ENCODE results near the gene KDR. TPM values are rescaled to one million over a fixed set of nuclear protein-coding genes. Genes with fewer than 3 reads are reported as not detected.

KDR gene
- polyA plus RNA-seq, 1 experiment: not detected

GRCh38 chr4:55092504-55092903 lies 32.9 kb downstream of the KDR start:
- no peaks in the 10 kb centered on the region for H3K36me3 ChIP-seq (ENCODE audit: control insufficient read depth, insufficient read depth, low read length)
- ChIA-PET POLR2A (no interaction called here), CTCF (interaction anchor here (0.6 kb wide), 1 partner anchor 824 kb away, joined by 3 read pairs; no protein-coding TSS in a partner anchor)
- TF ChIP-seq CTCF (IDR thresholded peaks at IDR 0.05; ENCODE audit: insufficient read depth, low read depth, low read length): no peak
- H3K4me3 ChIP-seq (ENCODE audit: low read depth, low read length): no peak overlapping the region
- H3K27me3 ChIP-seq (ENCODE audit: control insufficient read depth, insufficient read depth, low read length): no peaks in the 10 kb centered on the region
- DNase-seq (ENCODE audit: low read depth): no peak

- ChIA-PET CTCF (no interaction called here), POLR2A (no interaction called here)
- H3K36me3 ChIP-seq (ENCODE audit: control insufficient read depth, insufficient read depth, low read length): no peaks in the 10 kb centered on the region
- no peak overlapping the region for H3K4me3 ChIP-seq (ENCODE audit: low read depth, low read length)
- no peak for TF ChIP-seq CTCF (IDR thresholded peaks at IDR 0.05; ENCODE audit: insufficient read depth, low read depth, low read length)
- H3K27me3 ChIP-seq (ENCODE audit: control insufficient read depth, insufficient read depth, low read length): no peaks in the 10 kb centered on the region
- DNase-seq (ENCODE audit: low read depth): no peak
These were observed 35.5 kb downstream of the KDR start for GRCh38 chr4:55089916-55090315.

GRCh38 chr4:55087913-55088260 lies 37.5 kb downstream of the KDR start:
- CTCF ChIA-PET: no interaction called here
- Histone ChIP-seq H3K27me3 (ENCODE audit: control insufficient read depth, insufficient read depth, low read length) (no peaks in the 10 kb centered on the region; the same call in 1 of the 2 replicates), H3K36me3 (ENCODE audit: control insufficient read depth, insufficient read depth, low read length) (no peaks in the 10 kb centered on the region), H3K4me3 (ENCODE audit: low read depth, low read length) (no peak overlapping the region)
- no peak for DNase-seq (ENCODE audit: low read depth)
- POLR2A ChIA-PET: no interaction called here
- TF ChIP-seq CTCF (IDR thresholded peaks at IDR 0.05; ENCODE audit: insufficient read depth, low read depth, low read length): no peak

- ChIA-PET POLR2A (no interaction called here), CTCF (interaction anchor here (0.6 to 1.9 kb wide), 2 partner anchors 21 to 74 kb away, joined by 3 to 4 read pairs; no protein-coding TSS in a partner anchor)
- Histone ChIP-seq H3K36me3 (ENCODE audit: control insufficient read depth, insufficient read depth, low read length) (no peaks in the 10 kb centered on the region), H3K4me3 (ENCODE audit: low read depth, low read length) (no peak overlapping the region), H3K27me3 (ENCODE audit: control insufficient read depth, insufficient read depth, low read length) (no peaks in the 10 kb centered on the region; the same call in 1 of the 2 replicates)
- no peak for TF ChIP-seq CTCF (IDR thresholded peaks at IDR 0.05; ENCODE audit: insufficient read depth, low read depth, low read length)
- no peak for DNase-seq (ENCODE audit: low read depth)
These were observed 38.1 kb downstream of the KDR start for GRCh38 chr4:55087009-55087912.

- TF ChIP-seq CTCF (IDR thresholded peaks at IDR 0.05; ENCODE audit: insufficient read depth, low read depth, low read length): no peak
- ChIA-PET CTCF (interaction anchor here (0.6 to 1.9 kb wide), 2 partner anchors 21 to 75 kb away, joined by 3 to 4 read pairs; no protein-coding TSS in a partner anchor), POLR2A (no interaction called here)
These were observed 38.8 kb downstream of the KDR start for GRCh38 chr4:55086578-55086977.

More at GRCh38 chr4:55086578-55086977, 38.8 kb downstream of the KDR start:
- Histone ChIP-seq H3K36me3 (ENCODE audit: control insufficient read depth, insufficient read depth, low read length) (no peaks in the 10 kb centered on the region), H3K27me3 (ENCODE audit: control insufficient read depth, insufficient read depth, low read length) (no peaks in the 10 kb centered on the region; the same call in 1 of the 2 replicates), H3K4me3 (ENCODE audit: low read depth, low read length) (no peak overlapping the region)
- no peak for DNase-seq (ENCODE audit: low read depth)

Data from BJ (cell line).